Stimulated activated CD8-positive, alpha-beta memory T cell treated with anti-CD3 and anti-CD28 coated beads, Interleukin-4, amount 100 ng/mL, for 24 hours (primary cell): ENCODE measurements around the gene CRPPA.
"Not testable (repeated sequence)": the region's sequence is repeated elsewhere in the genome, so short reads cannot be mapped to it uniquely, and the experiment has no call there.

Experiments
- DNase-seq: peaks from one replicate; pipeline ENCODE4 v3.0.0-alpha.2; 2020; ENCODE audit warnings: low read depth

CRPPA gene

DNA sequence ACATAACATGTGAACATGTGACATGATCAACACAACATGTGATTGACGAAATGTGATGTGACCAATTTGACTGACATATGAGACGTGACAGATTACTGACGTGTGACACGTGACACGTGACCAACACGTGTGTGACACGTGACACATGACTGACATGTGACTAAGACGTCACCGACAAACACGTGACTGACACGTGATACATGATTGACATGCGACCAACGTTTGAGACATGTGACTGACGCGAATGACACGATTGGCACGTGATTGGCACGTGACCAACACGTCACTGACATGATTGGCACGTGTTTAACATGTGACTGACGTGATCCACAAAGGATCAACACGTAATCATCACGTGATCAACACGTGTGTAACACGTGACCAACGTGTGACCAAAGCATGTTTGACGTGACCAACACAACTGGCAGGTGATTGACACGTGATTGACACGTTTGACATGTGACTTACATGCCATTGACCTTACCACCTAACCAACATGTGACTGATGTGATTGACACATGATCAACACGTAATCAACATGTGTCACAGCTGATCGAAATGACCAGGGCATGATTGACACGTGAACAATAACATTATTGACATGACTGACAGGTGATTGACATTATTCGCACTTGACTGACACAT lies 23.7 kb downstream of the CRPPA start:
- DNase-seq = no peak

DNA sequence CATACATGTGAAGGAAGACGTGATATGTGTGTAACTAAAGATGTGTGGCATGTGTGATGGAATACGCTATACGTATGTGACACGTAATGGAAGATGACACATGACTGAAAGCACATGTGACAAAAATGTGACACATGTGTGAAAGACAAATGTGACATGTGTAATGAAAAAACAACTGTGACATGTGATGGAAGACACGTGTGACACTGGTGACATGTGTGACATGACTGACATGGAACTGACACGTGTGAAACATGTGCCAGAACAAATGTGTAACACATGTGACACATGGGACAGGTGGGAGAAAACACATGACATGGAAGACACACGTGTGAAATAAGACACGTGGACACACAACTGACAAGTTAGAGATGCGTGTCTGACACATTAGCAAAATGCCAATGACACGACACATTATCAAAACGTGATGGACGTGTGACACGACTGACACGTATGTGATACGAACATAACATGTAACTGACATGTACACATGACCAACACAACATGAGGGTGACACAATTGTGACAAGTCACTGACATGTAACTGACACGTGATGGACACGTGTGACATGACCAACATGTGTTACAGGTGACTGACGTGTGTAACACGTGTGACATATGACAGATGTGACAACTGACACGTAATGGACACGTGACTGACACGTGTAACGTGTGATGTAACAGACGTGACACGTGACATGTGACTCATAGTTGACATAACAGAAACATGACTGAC lies 24.4 kb downstream of the CRPPA start:
- no peak for DNase-seq

DNA sequence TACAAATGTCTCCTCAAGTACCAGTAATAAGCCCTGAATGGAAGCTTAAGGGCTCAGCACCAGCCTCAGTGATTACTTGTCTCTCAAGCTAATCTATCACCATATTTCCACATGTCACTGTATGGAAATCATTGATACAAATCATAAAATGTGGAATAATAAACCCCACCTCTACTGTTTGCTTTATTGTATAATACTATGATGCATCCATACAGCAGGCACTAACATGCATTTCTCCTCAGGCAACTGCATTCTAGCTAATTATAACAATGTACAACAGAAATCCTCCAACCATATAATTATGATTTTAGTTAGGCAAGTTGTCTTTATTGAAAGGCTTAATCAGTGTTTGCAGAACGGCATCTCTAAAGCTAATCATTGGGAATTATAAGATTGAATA lies 26.2 kb downstream of the CRPPA start:
- no peak for DNase-seq

DNA sequence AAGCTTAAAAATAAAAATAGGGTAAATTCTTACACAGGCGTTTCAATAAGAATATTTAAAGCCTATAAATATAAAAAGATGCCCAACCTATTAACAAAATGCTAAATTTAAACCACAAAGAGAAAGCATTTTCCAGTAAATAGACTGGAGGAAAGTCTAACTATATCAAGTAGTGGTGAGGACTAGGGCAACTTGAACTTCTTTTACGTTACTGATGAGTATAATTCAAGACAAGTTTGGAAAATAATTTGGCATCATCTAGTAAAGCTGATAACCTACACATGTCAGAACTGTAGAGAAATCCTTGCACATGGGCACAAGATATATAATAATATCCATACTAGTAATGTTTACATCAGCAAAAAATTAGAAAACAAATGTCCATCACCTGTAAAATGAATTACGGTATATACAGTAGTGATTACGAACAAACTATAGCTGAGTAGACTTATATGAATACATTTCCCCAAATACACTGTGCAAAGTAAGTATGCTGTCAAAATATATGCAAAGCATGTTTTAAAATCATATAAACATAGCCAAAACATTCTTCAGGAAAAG lies 27.4 kb downstream of the CRPPA start:
- DNase-seq = no peak

DNA sequence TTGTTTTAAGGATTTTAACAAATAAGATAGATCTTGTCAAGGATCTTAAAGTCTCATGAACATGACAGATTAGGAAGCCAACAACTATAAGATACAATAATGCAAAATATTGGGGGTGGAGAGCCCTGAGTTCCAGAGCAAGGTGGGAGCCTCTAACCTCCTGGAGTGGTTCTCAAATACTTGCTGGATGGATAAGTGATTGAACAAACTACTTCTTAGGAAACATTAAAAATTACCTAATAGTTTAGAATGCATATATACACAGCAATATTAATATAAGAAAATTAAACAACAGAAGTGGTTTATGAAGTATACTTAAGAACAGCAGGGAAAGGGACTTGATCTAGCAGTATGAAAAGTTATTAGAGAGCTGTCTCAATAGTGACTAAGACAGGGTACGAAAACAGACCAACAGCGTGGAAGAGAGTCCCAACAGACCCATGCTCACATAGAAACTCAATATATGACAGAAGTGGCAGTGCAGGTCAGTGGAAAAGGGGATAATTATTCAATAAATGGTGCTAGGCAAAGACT lies 28.3 kb downstream of the CRPPA start:
- DNase-seq = no peak

DNA sequence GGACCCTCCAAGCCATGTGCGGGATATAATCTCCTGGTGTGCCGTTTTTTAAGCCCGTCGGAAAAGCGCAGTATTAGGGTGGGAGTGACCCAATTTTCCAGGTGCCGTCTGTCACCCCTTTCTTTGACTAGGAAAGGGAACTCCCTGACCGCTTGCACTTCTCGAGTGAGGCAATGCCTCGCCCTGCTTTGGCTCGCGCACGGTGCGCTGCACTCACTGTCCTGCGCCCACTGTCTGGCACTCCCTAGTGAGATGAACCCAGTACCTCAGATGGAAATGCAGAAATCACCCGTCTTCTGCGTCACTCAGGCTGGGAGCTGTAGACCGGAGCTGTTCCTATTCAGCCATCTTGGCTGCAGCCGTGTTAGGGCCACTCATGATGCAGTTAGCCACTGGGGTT lies 37.6 kb downstream of the CRPPA start:
- not testable (repeated sequence) for DNase-seq

DNA sequence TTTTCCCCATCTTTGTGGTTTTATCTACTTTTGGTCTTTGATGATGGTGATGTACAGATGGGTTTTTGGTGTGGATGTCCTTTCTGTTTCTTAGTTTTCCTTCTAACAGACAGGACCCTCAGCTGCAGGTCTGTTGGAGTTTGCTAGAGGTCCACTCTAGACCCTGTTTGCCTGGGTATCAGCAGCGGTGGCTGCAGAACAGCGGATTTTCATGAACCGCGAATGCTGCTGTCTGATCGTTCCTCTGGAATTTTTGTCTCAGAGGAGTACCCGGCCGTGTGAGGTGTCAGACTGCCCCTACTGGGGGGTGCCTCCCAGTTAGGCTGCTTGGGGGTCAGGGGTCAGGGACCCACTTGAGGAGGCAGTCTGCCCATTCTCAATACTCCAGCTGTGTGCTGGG lies 38.2 kb downstream of the CRPPA start:
- not testable (repeated sequence) for DNase-seq
